HG02763 (cell line): Measurements from ENCODE around the gene CELA3B.
"Not testable (repeated sequence)": the region's sequence is repeated elsewhere in the genome, so short reads cannot be mapped to it uniquely, and the experiment has no call there.

ENCODE experiments used
- ATAC-seq: cut with Tn5 transposase; IDR thresholded peaks from one replicate; pipeline ENCODE4 v1.9.1; 2021; ENCODE audit warnings: mild to moderate bottlenecking, moderate library complexity; ENCODE audit not compliant: unreplicated experiment

The CELA3B gene

DNA sequence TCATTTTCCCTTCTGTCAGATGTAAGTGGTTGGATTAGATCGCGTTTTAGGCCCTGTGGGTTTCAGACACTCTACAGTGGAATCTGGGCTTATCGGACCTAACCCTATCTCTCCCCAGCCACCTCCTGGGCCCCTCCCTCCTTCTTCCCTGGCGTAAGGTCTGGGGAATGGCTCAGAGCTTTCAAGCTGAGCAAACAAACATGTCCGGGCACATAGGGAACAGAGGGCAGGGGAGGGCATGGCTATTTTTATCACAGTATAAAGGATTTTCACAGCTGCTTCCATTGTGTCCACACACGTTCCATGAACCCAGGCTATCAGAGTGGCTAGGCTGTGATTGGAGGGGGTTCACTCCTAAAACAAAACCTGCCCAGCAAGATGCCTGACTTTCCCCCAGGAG, 2.1 kb upstream of the CELA3B start:
- ATAC-seq: not testable (repeated sequence)

GRCh38 chr1:21975296-21975695, 1.5 kb upstream of the CELA3B start:
- ATAC-seq: not testable (repeated sequence)

DNA sequence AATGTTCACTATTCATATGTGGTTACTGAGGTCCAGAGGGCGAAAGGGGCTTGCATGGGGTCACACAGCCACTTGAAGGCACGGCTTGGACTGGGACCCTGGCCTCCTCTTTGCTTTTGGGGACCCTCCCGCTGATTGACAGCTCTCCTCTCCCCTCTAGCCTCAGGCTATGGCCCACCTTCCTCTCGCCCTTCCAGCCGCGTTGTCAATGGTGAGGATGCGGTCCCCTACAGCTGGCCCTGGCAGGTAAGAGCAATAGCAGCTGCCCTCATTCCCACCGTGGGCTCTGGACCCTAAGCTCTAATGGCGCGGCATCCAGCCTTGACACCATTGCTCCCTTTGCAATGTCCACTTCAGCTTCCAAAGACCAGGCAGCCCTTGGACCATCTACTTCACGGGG, 1.4 kb downstream of the CELA3B start:
- ATAC-seq: not testable (repeated sequence)

GRCh38 chr1:21980515-21981220, 3.8 kb downstream of the CELA3B start:
- not testable (repeated sequence) for ATAC-seq

- not testable (repeated sequence) for ATAC-seq
Measured at GRCh38 chr1:21981253-21981652, 4.4 kb downstream of the CELA3B start.

DNA sequence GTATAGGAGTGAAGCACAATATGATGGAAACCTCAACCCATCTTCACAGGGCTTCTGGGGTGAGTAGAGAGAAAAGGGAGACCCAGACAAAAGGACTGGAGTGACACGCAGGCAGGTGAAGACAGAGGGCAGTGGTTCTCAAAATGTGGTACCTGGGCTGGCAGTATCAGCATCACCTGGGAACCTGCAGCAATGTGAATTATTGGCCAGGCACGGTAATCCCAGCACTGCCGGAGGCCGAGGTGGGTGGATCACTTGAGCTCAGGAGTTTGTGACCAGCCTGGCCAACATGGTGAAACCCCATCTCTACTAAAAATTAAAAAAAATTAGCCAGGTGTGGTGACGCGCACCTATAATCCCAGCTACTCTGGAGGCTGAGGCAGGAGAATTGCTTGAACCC, 5.3 kb downstream of the CELA3B start:
- ATAC-seq: not testable (repeated sequence)

DNA sequence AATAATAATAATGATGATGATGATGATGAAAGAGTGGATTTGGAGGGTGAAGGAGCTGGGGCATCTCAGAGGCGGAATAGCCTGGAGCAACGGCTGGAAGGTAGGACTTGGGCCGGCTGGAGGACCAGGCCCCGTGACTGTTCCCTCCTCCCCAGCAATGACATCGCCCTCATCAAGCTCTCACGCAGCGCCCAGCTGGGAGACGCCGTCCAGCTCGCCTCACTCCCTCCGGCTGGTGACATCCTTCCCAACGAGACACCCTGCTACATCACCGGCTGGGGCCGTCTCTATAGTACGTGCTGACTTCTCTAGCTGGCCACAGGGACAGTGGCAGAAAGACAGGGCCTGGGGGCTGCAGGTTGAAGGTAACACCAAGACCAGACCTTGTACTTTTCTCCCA, 6.7 kb downstream of the CELA3B start:
- ATAC-seq: not testable (repeated sequence)

- ATAC-seq: not testable (repeated sequence)
Measured at GRCh38 chr1:21985893-21986292, 9.1 kb downstream of the CELA3B start.

DNA sequence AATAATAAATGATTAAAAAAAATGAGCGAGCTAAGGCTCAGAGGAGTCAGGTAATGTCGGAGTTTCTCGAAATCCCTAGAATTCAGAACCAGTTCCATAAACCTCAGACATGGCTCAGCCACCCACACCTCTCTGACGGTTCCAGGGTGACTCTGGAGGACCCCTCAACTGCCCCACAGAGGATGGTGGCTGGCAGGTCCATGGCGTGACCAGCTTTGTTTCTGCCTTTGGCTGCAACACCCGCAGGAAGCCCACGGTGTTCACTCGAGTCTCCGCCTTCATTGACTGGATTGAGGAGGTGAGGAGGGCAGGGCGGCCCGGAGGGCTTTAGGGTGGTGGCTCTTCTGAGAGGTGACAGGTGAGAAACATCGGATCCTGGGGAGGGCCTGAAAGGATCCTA, 9.6 kb downstream of the CELA3B start:
- not testable (repeated sequence) for ATAC-seq

GRCh38 chr1:21989672-21990393, 13.0 kb downstream of the CELA3B start:
- not testable (repeated sequence) for ATAC-seq

GRCh38 chr1:21992186-21992585, 15.4 kb downstream of the CELA3B start:
- ATAC-seq: not testable (repeated sequence)

- not testable (repeated sequence) for ATAC-seq
Measured at GRCh38 chr1:21994716-21995115, 17.9 kb downstream of the CELA3B start.

GRCh38 chr1:21996663-21996970, 19.8 kb downstream of the CELA3B start:
- ATAC-seq: not testable (repeated sequence)

DNA sequence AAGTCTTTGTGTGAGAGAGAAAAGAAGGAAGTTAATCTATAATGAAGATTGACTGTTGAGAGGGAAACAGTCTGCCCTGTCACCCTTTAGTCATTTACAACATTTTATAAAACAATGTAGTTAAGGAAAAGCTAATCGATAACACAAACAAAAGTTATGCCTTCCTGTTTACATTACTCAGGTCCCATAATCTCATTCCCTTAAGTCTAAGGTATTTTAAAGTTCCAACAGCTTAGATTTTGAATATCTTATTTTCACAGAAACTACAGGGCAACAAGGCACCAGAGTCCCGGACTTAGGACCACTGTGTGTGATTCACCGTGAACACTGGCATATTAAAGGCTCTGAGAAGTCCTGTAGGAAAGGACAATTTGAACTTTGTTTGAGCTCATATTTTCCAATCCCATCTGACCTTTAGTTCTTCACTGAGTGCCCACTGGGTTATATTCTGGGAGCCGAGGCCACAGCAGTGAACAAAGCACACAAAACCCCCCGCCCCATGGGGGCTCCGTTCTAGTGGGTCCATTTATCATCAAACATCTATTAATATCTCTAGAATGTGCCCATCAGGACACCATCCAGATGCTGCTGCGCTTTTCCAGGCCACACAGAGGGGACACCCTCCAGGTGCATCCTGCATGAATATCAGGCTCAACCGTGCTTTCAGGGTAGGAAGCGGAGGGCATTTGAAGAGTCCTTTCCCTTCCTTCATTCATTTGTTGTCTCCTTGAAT, 21.2 kb downstream of the CELA3B start:
- not testable (repeated sequence) for ATAC-seq

GRCh38 chr1:21998624-21999294, 21.9 kb downstream of the CELA3B start:
- ATAC-seq: not testable (repeated sequence)

- ATAC-seq: not testable (repeated sequence)
Measured at GRCh38 chr1:21999645-22000044, 22.8 kb downstream of the CELA3B start.

DNA sequence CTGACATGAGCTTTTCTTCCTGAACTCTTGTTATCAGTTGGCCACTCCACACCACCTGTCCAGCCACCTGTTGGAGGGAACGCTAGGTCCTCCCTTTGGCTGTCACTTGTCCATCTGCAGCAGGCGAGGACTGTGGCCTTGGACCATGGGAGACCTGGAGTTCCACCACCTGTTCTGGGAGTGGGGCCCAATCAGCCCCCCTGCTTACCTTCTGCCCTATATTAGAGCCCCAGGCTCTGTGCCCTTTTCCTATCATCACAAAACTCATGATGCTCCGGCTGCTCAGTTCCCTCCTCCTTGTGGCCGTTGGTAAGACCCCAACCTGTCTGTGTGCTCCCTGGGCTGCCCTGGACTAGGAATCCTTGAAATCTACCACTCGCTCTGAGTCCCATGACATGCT, 24.6 kb downstream of the CELA3B start, which contains the start of gene CELA3A:
CELA3A (plus strand) TSS at position 249 of the 400 bp plus-strand sequence; CDS start at position 267, 18 bp downstream.
- no peak for ATAC-seq

- ATAC-seq: not testable (repeated sequence)
Measured at GRCh38 chr1:22002461-22002860, 25.6 kb downstream of the CELA3B start.

- ATAC-seq: not testable (repeated sequence)
Measured at GRCh38 chr1:22002875-22003274, 26.1 kb downstream of the CELA3B start.

DNA sequence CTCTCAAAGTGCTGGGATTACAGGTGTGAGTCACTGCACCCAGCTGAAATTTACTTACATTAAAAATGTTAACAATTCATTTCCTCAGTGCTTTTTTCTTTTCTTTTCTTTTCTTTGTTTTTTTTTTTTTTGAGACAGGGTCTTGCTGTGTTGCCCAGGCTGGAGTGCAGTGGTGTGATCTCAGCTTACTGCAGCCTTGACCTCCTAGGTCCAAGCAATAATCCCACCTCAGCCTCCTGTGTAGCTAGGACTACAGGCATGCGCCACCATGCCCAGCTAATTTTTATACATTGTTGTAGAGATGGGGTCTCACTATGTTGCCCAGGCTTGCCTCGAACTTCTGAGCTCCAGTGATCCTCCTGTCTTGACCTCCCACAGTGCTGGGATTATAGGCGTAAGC, 27.1 kb downstream of the CELA3B start:
- not testable (repeated sequence) for ATAC-seq
